GM12801 (cell line): ENCODE measurements around the gene PGC.

Experiments used
- CTCF ChIP-seq: IDR thresholded peaks from one replicate; pipeline ENCODE4 v1.5.1; 2011; ENCODE audit warnings: control low read depth; ENCODE audit not compliant: insufficient read length; ENCODE audit errors: extremely low read depth

The PGC gene

GRCh38 chr6:41747256-41748101, at the start of gene PGC:
TSS of gene PGC (minus strand) at chr6:41747397. CDS start at chr6:41747334, 63 bp downstream.
- TF ChIP-seq CTCF: no peak

GRCh38 chr6:41796474-41796873, 49.3 kb upstream of the PGC start:
- TF ChIP-seq CTCF: no peak

GRCh38 chr6:41791984-41792383, 44.8 kb upstream of the PGC start:
- no peak for TF ChIP-seq CTCF

- no peak for TF ChIP-seq CTCF
These were observed 44.1 kb upstream of the PGC start for GRCh38 chr6:41791305-41791704.

- no peak for TF ChIP-seq CTCF
These were observed 42.8 kb upstream of the PGC start for GRCh38 chr6:41790045-41790444.

- TF ChIP-seq CTCF: no peak
These were observed 42.2 kb upstream of the PGC start for GRCh38 chr6:41789390-41789724.

- TF ChIP-seq CTCF: no peak
These were observed 40.2 kb upstream of the PGC start, which contains the start of gene TOMM6 for GRCh38 chr6:41787219-41787917. TSS of gene TOMM6 (plus strand) at chr6:41787694. CDS start at chr6:41787698, 4 bp downstream.
